IPS-20b (cell line): ENCODE measurements around the gene NRXN2.
"Not testable (repeated sequence)": the region's sequence is repeated elsewhere in the genome, so short reads cannot be mapped to it uniquely, and the experiment has no call there.

Experiments used
- H3K27ac ChIP-seq: one replicate; pipeline ENCODE4 v1.5.1; 2013; ENCODE audit warnings: low read length
- H3K27me3 ChIP-seq: 2 replicates; pipeline ENCODE4 v1.6.1; 2013; ENCODE audit warnings: mild to moderate bottlenecking, low read length, inconsistent platforms; ENCODE audit not compliant: insufficient read depth
- H3K36me3 ChIP-seq: 2 replicates; pipeline ENCODE4 v1.6.1; 2013; ENCODE audit warnings: low read depth, mild to moderate bottlenecking, inconsistent platforms, low read length, moderate library complexity; ENCODE audit not compliant: insufficient read depth
- H3K4me1 ChIP-seq: 2 replicates; pipeline ENCODE4 v1.6.1; 2013; ENCODE audit warnings: mild to moderate bottlenecking, control low read depth, inconsistent platforms, low read length, moderate library complexity; ENCODE audit not compliant: insufficient read depth
- H3K4me3 ChIP-seq: 2 replicates; pipeline ENCODE4 v1.5.1; 2013; ENCODE audit warnings: mild to moderate bottlenecking, low read length, inconsistent platforms
- H3K9ac ChIP-seq: 2 replicates; pipeline ENCODE4 v1.6.1; 2013; ENCODE audit warnings: low read depth, mild to moderate bottlenecking, inconsistent platforms, low read length, moderate library complexity
- H3K9me3 ChIP-seq: 2 replicates; pipeline ENCODE4 v1.6.1; 2013; ENCODE audit warnings: mild to moderate bottlenecking, low read depth, low read length, inconsistent platforms; ENCODE audit not compliant: insufficient read depth

NRXN2 gene

DNA sequence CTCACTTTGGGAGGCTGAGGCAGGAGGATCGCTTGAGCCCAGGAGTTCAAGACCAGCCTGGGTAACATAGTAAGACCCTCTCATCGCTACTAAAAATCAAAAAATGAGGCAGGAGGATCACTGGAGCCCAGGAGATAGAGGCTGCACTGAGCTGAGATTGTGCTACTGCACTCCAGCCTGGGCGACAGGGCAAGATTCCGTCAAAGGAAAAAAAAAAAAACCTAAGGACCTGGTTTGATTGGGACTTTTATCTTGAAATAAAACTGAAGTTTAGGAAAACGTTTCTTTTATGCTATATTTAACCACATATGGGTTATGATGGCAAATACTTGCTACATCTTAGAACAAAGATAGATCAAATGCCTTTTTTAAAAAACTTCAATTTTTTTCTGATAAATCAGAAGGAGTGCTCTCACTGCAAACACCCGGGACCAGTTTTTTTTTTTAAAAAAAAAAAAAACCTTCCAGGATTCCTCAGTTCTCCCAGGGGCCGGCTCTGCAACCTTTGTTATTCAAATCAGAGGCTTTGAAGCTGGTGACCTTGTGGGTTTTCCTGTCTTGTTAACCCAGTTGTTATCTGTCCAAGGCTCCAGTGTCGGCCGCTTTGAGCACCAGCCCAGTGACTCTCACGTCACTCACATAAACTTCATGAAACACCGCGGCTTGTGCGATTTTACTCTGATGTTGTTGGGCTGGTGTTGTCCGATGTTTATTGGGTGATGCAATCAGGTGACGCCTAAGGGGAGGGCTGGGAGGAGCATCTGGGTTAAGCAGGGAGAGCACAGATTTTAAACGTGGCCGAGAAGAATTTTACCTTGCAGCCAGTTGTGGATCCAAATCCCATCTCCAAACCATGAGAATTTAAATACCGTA, 156.7 kb downstream of the NRXN2 start:
- no peaks in the 10 kb centered on the region for H3K27me3 ChIP-seq
- H3K27ac ChIP-seq = peak overlapping the region; percentile 34
- peak overlapping the region; percentile 62 for H3K4me3 ChIP-seq
- H3K9ac ChIP-seq = peak overlapping the region; percentile 75; the same call in 1 of the 2 replicates
- peaks cover 7% of the 10 kb centered on the region; the same call in 1 of the 2 replicates for H3K4me1 ChIP-seq
- H3K36me3 ChIP-seq = no peaks in the 10 kb centered on the region
- H3K9me3 ChIP-seq = no peaks in the 10 kb centered on the region

GRCh38 chr11:64564947-64565889, 157.8 kb downstream of the NRXN2 start:
- H3K27ac ChIP-seq = no peak overlapping the region
- H3K27me3 ChIP-seq = no peaks in the 10 kb centered on the region
- no peak overlapping the region for H3K4me3 ChIP-seq
- no peaks in the 10 kb centered on the region for H3K9me3 ChIP-seq
- H3K9ac ChIP-seq = no peak overlapping the region
- peaks cover 9% of the 10 kb centered on the region; the same call in 1 of the 2 replicates for H3K4me1 ChIP-seq
- H3K36me3 ChIP-seq = no peaks in the 10 kb centered on the region

DNA sequence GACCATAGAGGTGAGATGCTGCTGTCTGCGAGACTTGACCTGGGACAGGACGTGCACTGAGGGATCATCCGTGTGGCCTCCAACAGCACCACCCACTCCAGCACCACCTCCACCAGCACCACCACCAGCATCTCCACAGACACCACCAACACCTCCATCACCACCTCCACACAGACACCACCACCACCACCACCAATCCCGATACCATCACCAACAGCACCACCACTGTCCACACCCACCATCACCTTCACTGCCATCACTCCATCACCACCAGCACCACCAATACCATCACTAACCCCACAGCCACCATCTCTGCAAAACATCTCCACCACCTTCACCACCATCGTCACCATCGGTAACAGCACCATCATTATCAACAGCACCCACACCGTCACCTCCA, 158.6 kb downstream of the NRXN2 start:
- Histone ChIP-seq H3K27me3 (no peaks in the 10 kb centered on the region), H3K4me3 (no peak overlapping the region), H3K27ac (no peak overlapping the region), H3K9ac (no peak overlapping the region), H3K36me3 (no peaks in the 10 kb centered on the region), H3K4me1 (peaks cover 15% of the 10 kb centered on the region; the same call in 1 of the 2 replicates), H3K9me3 (no peaks in the 10 kb centered on the region)

GRCh38 chr11:64563966-64564365, 159.0 kb downstream of the NRXN2 start:
- no peak overlapping the region for H3K9ac ChIP-seq
- no peaks in the 10 kb centered on the region for H3K36me3 ChIP-seq
- H3K4me3 ChIP-seq = no peak overlapping the region
- no peak overlapping the region for H3K27ac ChIP-seq
- H3K4me1 ChIP-seq = peaks cover 16% of the 10 kb centered on the region; the same call in 1 of the 2 replicates
- H3K27me3 ChIP-seq = no peaks in the 10 kb centered on the region
- H3K9me3 ChIP-seq = no peaks in the 10 kb centered on the region

DNA sequence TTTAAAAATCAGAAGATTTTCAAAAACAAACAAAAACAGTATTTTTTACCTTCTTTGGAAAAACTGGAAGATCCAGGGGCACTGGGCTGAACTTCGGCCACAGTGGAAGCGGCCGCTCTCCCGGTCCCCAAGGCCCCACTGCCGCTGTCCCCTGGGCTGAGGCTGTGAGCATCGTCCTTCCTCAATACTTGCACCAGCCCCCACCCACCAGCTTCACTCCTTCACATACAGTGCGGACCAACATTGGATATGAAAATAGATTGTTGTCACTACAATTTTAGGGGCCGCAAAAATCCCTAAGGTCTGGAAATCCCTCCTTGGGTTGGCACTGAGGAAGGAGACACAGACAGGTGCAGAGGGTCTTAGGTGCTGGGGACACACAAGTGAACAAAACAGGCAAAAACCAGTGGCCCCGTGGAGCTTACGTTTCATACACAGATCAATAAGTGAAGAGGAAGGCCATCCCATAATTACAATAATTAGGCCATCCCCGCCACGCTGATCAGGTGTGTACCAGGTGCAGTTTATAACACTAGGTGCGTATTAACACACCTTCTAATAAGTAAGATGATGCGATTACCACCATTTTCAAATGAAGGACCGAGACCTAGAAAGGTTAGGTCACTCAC, 160.2 kb downstream of the NRXN2 start:
- Histone ChIP-seq H3K9ac (no peak overlapping the region), H3K9me3 (no peaks in the 10 kb centered on the region), H3K36me3 (no peaks in the 10 kb centered on the region), H3K27me3 (no peaks in the 10 kb centered on the region), H3K4me1 (peaks cover 26% of the 10 kb centered on the region; the same call in 1 of the 2 replicates), H3K27ac (no peak overlapping the region), H3K4me3 (no peak overlapping the region)

- no peak overlapping the region for H3K4me3 ChIP-seq
- no peaks in the 10 kb centered on the region for H3K36me3 ChIP-seq
- H3K9ac ChIP-seq = no peak overlapping the region
- H3K4me1 ChIP-seq = peaks cover 25% of the 10 kb centered on the region; the same call in 1 of the 2 replicates
- H3K27ac ChIP-seq = no peak overlapping the region
- H3K9me3 ChIP-seq = no peaks in the 10 kb centered on the region
- H3K27me3 ChIP-seq = no peaks in the 10 kb centered on the region
Measured at GRCh38 chr11:64561984-64562722, 160.8 kb downstream of the NRXN2 start.

GRCh38 chr11:64561429-64561828, 161.6 kb downstream of the NRXN2 start:
- H3K4me1 ChIP-seq = peaks cover 18% of the 10 kb centered on the region; the same call in 1 of the 2 replicates
- not testable (repeated sequence) for H3K27me3 ChIP-seq, H3K9ac ChIP-seq, H3K27ac ChIP-seq, H3K9me3 ChIP-seq, H3K36me3 ChIP-seq, H3K4me3 ChIP-seq

DNA sequence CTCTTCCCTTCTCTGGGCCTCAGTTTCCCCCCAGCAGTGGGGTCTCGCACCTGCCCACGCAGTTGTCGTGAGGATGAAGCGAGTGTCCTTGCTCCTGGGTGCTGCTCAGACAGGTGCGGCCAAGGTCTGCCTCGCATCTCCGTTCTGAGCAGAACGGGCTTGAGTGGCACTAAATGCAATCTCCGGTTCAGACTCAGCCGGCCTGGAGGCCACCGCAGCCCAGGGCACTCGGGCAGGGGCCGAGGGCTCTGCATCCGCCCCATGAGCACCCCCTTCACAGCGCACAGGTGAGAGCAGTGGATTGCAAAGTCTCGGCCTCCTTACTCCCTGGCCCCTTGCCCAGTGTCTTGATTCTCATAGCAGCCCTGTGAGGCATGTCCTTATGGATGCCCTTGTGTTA, 162.1 kb downstream of the NRXN2 start:
- Histone ChIP-seq H3K27me3 (no peaks in the 10 kb centered on the region), H3K9me3 (no peaks in the 10 kb centered on the region), H3K4me3 (no peak overlapping the region), H3K36me3 (no peaks in the 10 kb centered on the region), H3K4me1 (peaks cover 18% of the 10 kb centered on the region; the same call in 1 of the 2 replicates), H3K27ac (no peak overlapping the region), H3K9ac (no peak overlapping the region)

DNA sequence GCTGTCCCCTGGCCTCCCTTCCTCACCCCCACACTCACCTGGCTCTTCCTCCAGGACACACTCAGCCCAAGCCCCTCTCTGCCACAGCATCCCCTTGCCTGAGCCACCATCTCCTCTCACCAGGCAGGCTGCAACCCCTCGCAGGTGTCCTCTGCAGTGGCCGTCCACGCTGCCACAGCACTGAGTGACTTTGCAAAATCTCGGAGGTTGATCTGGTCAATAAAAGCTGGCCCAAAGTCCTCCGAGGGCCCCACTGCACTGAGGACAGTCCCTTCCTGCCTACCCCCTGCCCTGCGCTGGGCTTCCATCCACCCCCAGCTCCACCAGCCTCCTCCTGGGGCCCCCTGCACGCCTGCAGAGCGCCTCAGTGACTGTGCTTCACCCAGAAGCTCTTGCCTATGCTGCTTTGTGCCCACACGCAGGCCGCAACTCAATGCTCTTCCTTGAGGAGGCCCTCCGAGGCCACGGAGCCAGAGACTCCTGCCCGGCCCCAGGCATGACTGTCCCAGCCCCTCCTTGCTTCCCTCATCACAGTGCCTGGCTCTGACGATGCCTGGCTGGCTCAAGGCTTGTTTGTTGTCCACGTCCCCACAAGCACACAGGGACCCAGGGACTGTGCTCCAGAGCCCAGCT, 162.7 kb downstream of the NRXN2 start:
- H3K36me3 ChIP-seq = no peaks in the 10 kb centered on the region
- no peak overlapping the region for H3K4me3 ChIP-seq
- H3K9ac ChIP-seq = no peak overlapping the region
- peaks cover 18% of the 10 kb centered on the region; the same call in 1 of the 2 replicates for H3K4me1 ChIP-seq
- H3K27me3 ChIP-seq = no peaks in the 10 kb centered on the region
- no peaks in the 10 kb centered on the region for H3K9me3 ChIP-seq
- H3K27ac ChIP-seq = no peak overlapping the region

- no peak overlapping the region for H3K27ac ChIP-seq
- no peaks in the 10 kb centered on the region for H3K36me3 ChIP-seq
- H3K27me3 ChIP-seq = no peaks in the 10 kb centered on the region
- no peaks in the 10 kb centered on the region for H3K9me3 ChIP-seq
- no peak overlapping the region for H3K4me3 ChIP-seq
- H3K9ac ChIP-seq = no peak overlapping the region
- H3K4me1 ChIP-seq = peaks cover 18% of the 10 kb centered on the region; the same call in 1 of the 2 replicates
Measured at GRCh38 chr11:64559351-64560138, 163.5 kb downstream of the NRXN2 start.
